IMR-90 (cell line): ENCODE measurements around the gene LRRC75A. TPM values are rescaled to one million over a fixed set of nuclear protein-coding genes. Genes with fewer than 3 reads are reported as not detected.

ENCODE experiments used
- ATAC-seq: fragments of 200-7000 bp; cut with Tn5 transposase; 2 replicates; pipeline ENCODE4 v1.9.1; 2020; ENCODE audit warnings: low read depth, mild to moderate bottlenecking, moderate library complexity
- BruUV-seq: library from RNA; stranded (reverse); fragments of 400-500 nt; replicated peaks from 2 replicates; lab custom pipeline; 2021; lab: Mats Ljungman, UMichigan
- CTCF ChIA-PET: fragments of 300-600 bp; formaldehyde crosslinking; extraction: SDS; loops from one replicate; lab custom pipeline; 2021; ENCODE audit warnings: antibody characterized with exemption; lab: Yijun Ruan, JAX
- POLR2A ChIA-PET: fragments of 300-600 bp; sonication (Branson Sonifier 250); formaldehyde crosslinking; loops from one replicate; lab custom pipeline; 2022; ENCODE audit warnings: antibody characterized with exemption; ENCODE audit not compliant: unreplicated experiment; lab: Charles Lee
- DNase-seq: peaks from one replicate; pipeline ENCODE4 v3.0.0; 2013
- H2AFZ ChIP-seq: replicated peaks from 2 replicates; pipeline ENCODE3; 2013; ENCODE audit warnings: low read length, mild to moderate bottlenecking; ENCODE audit not compliant: poor library complexity
- H2AK5ac ChIP-seq: 2 replicates; pipeline ENCODE4 v1.6.1; 2013; ENCODE audit warnings: low read depth, low read length, inconsistent platforms
- H2AK9ac ChIP-seq: replicated peaks from 2 replicates; pipeline ENCODE3; 2013; ENCODE audit warnings: mild to moderate bottlenecking, low read depth, low read length, moderate library complexity; ENCODE audit not compliant: poor library complexity
- H2BK120ac ChIP-seq: 2 replicates; pipeline ENCODE4 v1.6.1; 2013; ENCODE audit warnings: low read depth, low read length, inconsistent platforms
- H2BK15ac ChIP-seq: 3 replicates; pipeline ENCODE4 v1.6.1; 2013; ENCODE audit warnings: low read depth, low read length, inconsistent platforms
- H2BK20ac ChIP-seq: 2 replicates; pipeline ENCODE4 v1.6.1; 2013; ENCODE audit warnings: low read depth, mild to moderate bottlenecking, inconsistent platforms, low read length, moderate library complexity
- H2BK5ac ChIP-seq: 2 replicates; pipeline ENCODE4 v1.6.1; 2013; ENCODE audit warnings: mild to moderate bottlenecking, low read depth, low read length, inconsistent platforms; ENCODE audit not compliant: poor library complexity, severe bottlenecking
- H3K14ac ChIP-seq: replicated peaks from 2 replicates; pipeline ENCODE4 v1.6.1; 2013; ENCODE audit warnings: low read depth, low read length, inconsistent platforms
- H3K18ac ChIP-seq: 2 replicates; pipeline ENCODE4 v1.6.1; 2013; ENCODE audit warnings: low read depth, low read length, control low read depth
- H3K23ac ChIP-seq: 2 replicates; pipeline ENCODE4 v1.6.1; 2013; ENCODE audit warnings: low read depth, low read length, inconsistent platforms
- H3K27ac ChIP-seq: 2 replicates; pipeline ENCODE4 v1.5.1; 2013; ENCODE audit warnings: mild to moderate bottlenecking, control low read depth, low read length; ENCODE audit not compliant: insufficient read depth
- H3K27me3 ChIP-seq: 2 replicates; pipeline ENCODE4 v1.6.1; 2013; ENCODE audit warnings: low read length; ENCODE audit not compliant: control insufficient read depth, insufficient read depth
- H3K36me3 ChIP-seq: 2 replicates; pipeline ENCODE4 v1.6.1; 2013; ENCODE audit warnings: low read length, mixed read lengths; ENCODE audit not compliant: control insufficient read depth, insufficient read depth
- H3K4ac ChIP-seq: 2 replicates; pipeline ENCODE4 v1.6.1; 2013; ENCODE audit warnings: low read depth, low read length, inconsistent platforms
- H3K4me1 ChIP-seq: 2 replicates; pipeline ENCODE4 v1.6.1; 2013; ENCODE audit warnings: low read length, mixed read lengths; ENCODE audit not compliant: control insufficient read depth, insufficient read depth
- H3K4me2 ChIP-seq: 2 replicates; pipeline ENCODE4 v1.6.1; 2013; ENCODE audit warnings: low read depth, mild to moderate bottlenecking, control low read depth, low read length, moderate library complexity
- H3K4me3 ChIP-seq: 2 replicates; pipeline ENCODE4 v1.5.1; 2013; ENCODE audit warnings: low read depth, mild to moderate bottlenecking, control low read depth, low read length, moderate library complexity; ENCODE audit not compliant: insufficient read depth
- H3K56ac ChIP-seq: 2 replicates; pipeline ENCODE4 v1.6.1; 2013; ENCODE audit warnings: low read length, inconsistent platforms; ENCODE audit not compliant: insufficient read depth; ENCODE audit errors: extremely low read depth
- H3K79me1 ChIP-seq, 2 experiments: 2 replicates each; pipeline ENCODE4 v1.6.1; 2013; ENCODE audit warnings: low read length in 2 of 2, inconsistent platforms in 1 of 2, low read depth in 1 of 2
- H3K9ac ChIP-seq: 2 replicates; pipeline ENCODE4 v1.6.1; 2013; ENCODE audit warnings: low read depth, low read length, control low read depth
- H3K9me1 ChIP-seq: 2 replicates; pipeline ENCODE4 v1.6.1; 2013; ENCODE audit warnings: low read length, inconsistent platforms; ENCODE audit not compliant: insufficient read depth
- H3K9me3 ChIP-seq: 2 replicates; pipeline ENCODE4 v1.6.1; 2013; ENCODE audit warnings: low read length; ENCODE audit not compliant: control insufficient read depth, insufficient read depth
- H4K20me1 ChIP-seq: 2 replicates; pipeline ENCODE4 v1.6.1; 2013; ENCODE audit warnings: low read length, inconsistent platforms; ENCODE audit not compliant: insufficient read depth
- H4K5ac ChIP-seq: 2 replicates; pipeline ENCODE4 v1.6.1; 2013; ENCODE audit warnings: mild to moderate bottlenecking, low read depth, low read length, control low read depth
- H4K8ac ChIP-seq, 2 experiments: 2 replicates each; pipeline ENCODE4 v1.6.1; 2013; ENCODE audit warnings: low read depth in 2 of 2, low read length in 2 of 2, control low read depth in 1 of 2, inconsistent platforms in 1 of 2
- H4K91ac ChIP-seq: 2 replicates; pipeline ENCODE4 v1.6.1; 2013; ENCODE audit warnings: low read depth, low read length, inconsistent platforms; ENCODE audit not compliant: insufficient read depth
- CEBPB ChIP-seq: IDR thresholded peaks from 2 replicates; pipeline ENCODE4 v1.6.1; 2012; ENCODE audit warnings: low read depth, low read length, improper control_type of control experiment
- MAFK ChIP-seq: IDR thresholded peaks from 2 replicates; pipeline ENCODE4 v1.6.1; 2012; ENCODE audit warnings: low read depth, low read length, improper control_type of control experiment
- MXI1 ChIP-seq: IDR thresholded peaks from 2 replicates; pipeline ENCODE4 v1.6.1; 2012; ENCODE audit warnings: low read depth, mild to moderate bottlenecking, low read length, moderate library complexity, borderline replicate concordance
- RAD21 ChIP-seq: IDR thresholded peaks from 2 replicates; pipeline ENCODE4 v1.6.1; 2012; ENCODE audit warnings: low read length, improper control_type of control experiment
- RCOR1 ChIP-seq: IDR thresholded peaks from 2 replicates; pipeline ENCODE4 v1.6.1; 2012; ENCODE audit warnings: mild to moderate bottlenecking, low read length, improper control_type of control experiment; ENCODE audit not compliant: insufficient replicate concordance
- RFX5 ChIP-seq: IDR thresholded peaks from 2 replicates; pipeline ENCODE4 v1.8.0; 2012; ENCODE audit warnings: low read depth, mild to moderate bottlenecking, low read length, moderate library complexity
- SMC3 ChIP-seq: fragments of 150-350 bp; IDR thresholded peaks from 2 replicates; pipeline ENCODE4 v1.6.1; 2016; ENCODE audit warnings: low read depth, mild to moderate bottlenecking, antibody characterized with exemption, low read length, moderate library complexity
- WGBS, 2 experiments: methylation state at CpG; one replicate each; pipeline versions ENCODE4 v1.1.5 to v1.1.7; 2013; ENCODE audit warnings: missing lambda C conversion rate in 2 of 2; ENCODE audit not compliant: insufficient read length in 1 of 2; ENCODE audit errors: extremely low coverage in 2 of 2; 5-methylcytosine and 5-hydroxymethylcytosine counted together
- dilution Hi-C: fragments of 300-500 bp; cut with HindIII; formaldehyde crosslinking; loops from one replicate; pipeline ENCODE4 v1.14.3; 2018; ENCODE audit warnings: low sequenced_read_pairs; ENCODE audit not compliant: unreplicated experiment
- in situ Hi-C: fragments of 300-500 bp; cut with MboI; formaldehyde crosslinking; loops from 3 replicates; pipeline ENCODE4 v1.14.3; 2019; ENCODE audit warnings: low sequenced_read_pairs, inconsistent platforms, mixed read lengths
- intact Hi-C: fragments of 100-400 bp; cut with micrococcal nuclease; formaldehyde crosslinking; loops from 2 replicates; pipeline ENCODE4 v1.10.0; 2022
- polyA plus RNA-seq, 3 experiments: library from polyadenylated mRNA; depleted of rRNA; stranded (reverse); fragments of >200 nt; gene quantifications; 2 replicates each; pipeline ENCODE4 v1.2.3, GENCODE V29; 2012; ENCODE audit warnings: low replicate concordance in 1 of 3
- total RNA-seq: library from RNA; depleted of rRNA; stranded (reverse); fragments of >200 nt; gene quantifications from 2 replicates; pipeline ENCODE4 v1.2.3, GENCODE V29; 2012
- TF ChIP-seq, protein P1 (sequence below): fragments of 150-350 bp; IDR thresholded peaks from 2 replicates; pipeline ENCODE4 v1.6.1; 2017; ENCODE audit warnings: mild to moderate bottlenecking, antibody characterized with exemption, low read length, low read depth

Gene LRRC75A
- total and polyA plus RNA-seq, 2 of the 4 experiments (the other 2 are of a cell fraction): 0.72 to 1.0 TPM

DNA sequence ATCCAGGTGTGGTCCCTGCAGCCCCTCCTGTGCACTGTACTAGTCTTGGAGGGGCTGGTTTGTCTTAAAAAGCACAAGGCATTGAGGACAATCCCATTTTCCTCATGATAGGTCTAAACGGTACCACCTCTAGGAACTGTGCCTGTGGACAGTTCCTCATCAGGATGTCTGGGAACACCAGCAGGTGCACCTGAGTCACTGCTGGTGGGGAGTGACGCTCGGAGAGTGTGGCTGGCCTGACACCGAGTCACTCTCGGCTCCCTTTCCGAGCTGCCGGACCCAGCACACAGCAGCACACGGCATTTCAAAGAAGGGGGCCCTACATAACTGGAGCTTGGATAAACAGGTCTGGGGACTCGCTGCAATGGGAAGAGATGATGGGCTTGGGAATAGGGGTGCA, 25.6 kb downstream of the LRRC75A start:
- Histone ChIP-seq H3K4me2 (no peak overlapping the region), H3K18ac (no peak overlapping the region), H3K36me3 (no peaks in the 10 kb centered on the region; the same call in 1 of the 2 replicates), H3K4me1 (peaks cover 12% of the 10 kb centered on the region), H3K14ac (no peak overlapping the region), H3K23ac (no peak overlapping the region), H4K91ac (no peak overlapping the region), H3K9me1 (peaks cover 7% of the 10 kb centered on the region; the same call in 1 of the 2 replicates), H2AK5ac (no peak overlapping the region), H3K79me1 (no peaks in the 10 kb centered on the region), H4K5ac (no peak overlapping the region), H3K4ac (no peak overlapping the region), H3K27ac (no peak overlapping the region), H3K9me3 (no peaks in the 10 kb centered on the region), H2AFZ (no peak overlapping the region), H3K27me3 (no peaks in the 10 kb centered on the region), H2BK120ac (no peak overlapping the region), H2BK15ac (no peak overlapping the region), H3K4me3 (no peak overlapping the region), H2BK5ac (no peak overlapping the region), H4K20me1 (peaks cover 3% of the 10 kb centered on the region), H2BK20ac (no peak overlapping the region), H2AK9ac (no peak overlapping the region), H3K56ac (no peak overlapping the region), H3K9ac (no peak overlapping the region), H4K8ac (no peak overlapping the region)
- DNase-seq (no peak), ATAC-seq (no peak)
- no TSS peak for BruUV-seq
- dilution Hi-C loops (no loop called here), intact Hi-C loops (no loop called here), in situ Hi-C loops (loop anchor here (5.0 kb wide), 1 partner anchor 51 kb away; no protein-coding TSS in a partner anchor)
- CTCF ChIA-PET: no interaction called here
- TF ChIP-seq SMC3 (no peak), CEBPB (no peak), RAD21 (no peak), MAFK (no peak), MXI1 (no peak), RCOR1 (no peak), RFX5 (no peak)
- TF ChIP-seq, protein P1, sequence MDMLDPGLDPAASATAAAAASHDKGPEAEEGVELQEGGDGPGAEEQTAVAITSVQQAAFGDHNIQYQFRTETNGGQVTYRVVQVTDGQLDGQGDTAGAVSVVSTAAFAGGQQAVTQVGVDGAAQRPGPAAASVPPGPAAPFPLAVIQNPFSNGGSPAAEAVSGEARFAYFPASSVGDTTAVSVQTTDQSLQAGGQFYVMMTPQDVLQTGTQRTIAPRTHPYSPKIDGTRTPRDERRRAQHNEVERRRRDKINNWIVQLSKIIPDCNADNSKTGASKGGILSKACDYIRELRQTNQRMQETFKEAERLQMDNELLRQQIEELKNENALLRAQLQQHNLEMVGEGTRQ: no peak
- POLR2A ChIA-PET: no interaction called here
- WGBS, 2 experiments: 83% methylated on average over 9 of the region's 9 CpGs; no CpG with 5 or more reads in 1 of the 2 experiments
